ENCODE results near the gene ARMH2.

The ARMH2 gene

GRCh38 chr6:24798740-24799540 lies at the start of gene ARMH2:
Gene ARMH2 (minus strand): TSS chr6:24798917. CDS start chr6:24798857, 60 bp downstream.
- no peak for DNase-seq

- peak; percentile 23 for DNase-seq
Observed at GRCh38 chr6:24848461-24848860, 49.7 kb upstream of the ARMH2 start.

GRCh38 chr6:24847402-24847801 lies 48.7 kb upstream of the ARMH2 start:
- DNase-seq: peak; percentile 92

GRCh38 chr6:24845578-24845977 lies 46.9 kb upstream of the ARMH2 start:
- no peak for DNase-seq

- no peak for DNase-seq
Observed at GRCh38 chr6:24844903-24845302, 46.2 kb upstream of the ARMH2 start.

- no peak for DNase-seq
Observed at GRCh38 chr6:24844061-24844460, 45.3 kb upstream of the ARMH2 start.

- no peak for DNase-seq
Observed at GRCh38 chr6:24840187-24840586, 41.5 kb upstream of the ARMH2 start.

GRCh38 chr6:24838994-24839393 lies 40.3 kb upstream of the ARMH2 start:
- no peak for DNase-seq

GRCh38 chr6:24838081-24838480 lies 39.4 kb upstream of the ARMH2 start:
- no peak for DNase-seq

- peak; percentile 77 for DNase-seq
Observed at GRCh38 chr6:24836109-24836508, 37.4 kb upstream of the ARMH2 start.

- no peak for DNase-seq
Observed at GRCh38 chr6:24833711-24834386, 35.1 kb upstream of the ARMH2 start.

GRCh38 chr6:24832794-24833193 lies 34.1 kb upstream of the ARMH2 start:
- DNase-seq: no peak

GRCh38 chr6:24831771-24832716 lies 33.3 kb upstream of the ARMH2 start:
- DNase-seq: no peak

- no peak for DNase-seq
Observed at GRCh38 chr6:24829657-24830056, 30.9 kb upstream of the ARMH2 start.

GRCh38 chr6:24827970-24828369 lies 29.3 kb upstream of the ARMH2 start:
- DNase-seq: peak; percentile 38

GRCh38 chr6:24827162-24827561 lies 28.4 kb upstream of the ARMH2 start:
- DNase-seq: peak; percentile 50

- DNase-seq: peak; percentile 52
Observed at GRCh38 chr6:24825130-24825630, 26.5 kb upstream of the ARMH2 start.

GRCh38 chr6:24824142-24824938 lies 25.6 kb upstream of the ARMH2 start:
- no peak for DNase-seq

GRCh38 chr6:24823185-24823584 lies 24.5 kb upstream of the ARMH2 start:
- DNase-seq: no peak

- DNase-seq: no peak
Observed at GRCh38 chr6:24822696-24823095, 24.0 kb upstream of the ARMH2 start.

- no peak for DNase-seq
Observed at GRCh38 chr6:24821860-24822444, 23.2 kb upstream of the ARMH2 start.

GRCh38 chr6:24818346-24818745 lies 19.6 kb upstream of the ARMH2 start:
- no peak for DNase-seq

Data from DMS79 (cell line).